GM18868 (cell line): ENCODE results near the gene CRCP.

Source experiments
- ATAC-seq: cut with Tn5 transposase; IDR thresholded peaks from one replicate; pipeline ENCODE4 v1.9.1; 2021; ENCODE audit warnings: mild to moderate bottlenecking, moderate library complexity; ENCODE audit not compliant: unreplicated experiment

The CRCP gene

GRCh38 chr7:66187905-66188304 is 73.3 kb downstream of the CRCP start:
- no peak for ATAC-seq

- no peak for ATAC-seq
Observed at GRCh38 chr7:66188645-66189044, 74.0 kb downstream of the CRCP start.

- no peak for ATAC-seq
Observed at GRCh38 chr7:66189695-66190503, 75.3 kb downstream of the CRCP start.

- no peak for ATAC-seq
Observed at GRCh38 chr7:66190504-66190857, 75.8 kb downstream of the CRCP start.

- ATAC-seq = no peak
Observed at GRCh38 chr7:66193146-66193725, 78.6 kb downstream of the CRCP start.

- no peak for ATAC-seq
Observed at GRCh38 chr7:66198469-66198868, 83.8 kb downstream of the CRCP start.

- ATAC-seq = no peak
Observed at GRCh38 chr7:66198956-66199355, 84.3 kb downstream of the CRCP start.

- ATAC-seq = no peak
Observed at GRCh38 chr7:66202441-66202840, 87.8 kb downstream of the CRCP start.
